Left hindlimb (tissue), 1 donor: Measurements from ENCODE around the gene RPL27A.

Experiments
- DNase-seq: peaks from one replicate; pipeline ENCODE4 v3.0.0-alpha.2; 2018

RPL27A gene

DNA sequence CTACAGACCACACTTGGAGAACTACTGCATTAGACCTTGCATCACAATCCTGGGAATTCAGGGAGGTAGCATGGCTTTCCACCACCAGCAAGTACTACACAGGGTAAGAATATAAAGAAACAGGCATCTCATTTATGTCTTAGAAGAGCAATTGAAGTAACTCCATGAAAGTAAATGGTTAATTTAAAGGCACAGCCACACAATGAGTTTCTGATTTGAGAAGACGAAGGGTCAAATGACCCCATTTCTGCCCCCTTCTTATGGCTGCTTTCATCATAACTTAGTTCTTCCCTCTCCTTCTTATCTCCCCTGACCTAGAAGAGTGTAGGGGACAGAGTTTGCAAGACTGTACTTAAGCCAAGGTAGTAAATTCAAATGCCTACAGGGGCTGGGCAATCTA, 6.1 kb upstream of the RPL27A start:
- no peak for DNase-seq

DNA sequence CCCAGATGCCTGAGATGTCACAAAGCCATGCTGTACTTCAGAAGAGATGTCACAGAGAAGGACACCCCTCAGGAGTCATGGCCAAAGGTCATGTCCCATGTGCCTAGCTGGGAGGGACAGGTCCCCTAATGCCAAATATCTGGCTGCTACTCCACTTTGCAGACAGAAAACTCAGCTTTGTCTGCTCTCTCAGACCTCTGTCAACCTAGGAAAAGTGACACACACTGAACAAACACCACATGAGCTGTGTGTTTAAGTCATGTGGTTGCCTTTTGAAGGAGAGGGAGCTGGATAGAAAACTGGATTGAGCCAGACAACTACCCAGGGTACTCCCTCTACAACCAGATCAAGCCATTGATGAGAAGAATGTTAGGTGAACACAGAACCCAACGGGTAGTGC, 3.6 kb upstream of the RPL27A start:
- DNase-seq: no peak

DNA sequence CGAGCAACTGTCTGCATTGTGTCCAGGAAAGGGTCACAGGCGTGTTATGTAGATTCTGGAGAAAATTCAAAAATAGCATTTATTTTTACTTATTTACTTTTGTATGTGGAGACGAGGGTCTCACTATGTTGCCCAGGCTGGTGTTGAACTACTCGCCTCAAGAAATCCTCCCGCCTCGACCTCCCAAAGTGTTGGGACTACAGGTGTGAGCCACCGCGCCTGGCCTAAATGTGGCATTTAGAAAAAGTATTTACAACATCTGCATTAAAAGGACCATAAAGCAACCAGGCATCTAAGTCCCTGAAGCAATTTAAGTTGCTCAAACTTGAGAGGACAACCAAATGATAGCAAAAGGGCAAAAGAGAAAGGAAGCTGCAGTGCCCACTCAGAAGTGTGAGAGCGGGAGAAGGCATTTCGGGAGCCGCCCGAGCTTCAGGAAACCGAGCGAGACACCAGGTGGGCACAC, 722 bp upstream of the RPL27A start:
- no peak for DNase-seq

DNA sequence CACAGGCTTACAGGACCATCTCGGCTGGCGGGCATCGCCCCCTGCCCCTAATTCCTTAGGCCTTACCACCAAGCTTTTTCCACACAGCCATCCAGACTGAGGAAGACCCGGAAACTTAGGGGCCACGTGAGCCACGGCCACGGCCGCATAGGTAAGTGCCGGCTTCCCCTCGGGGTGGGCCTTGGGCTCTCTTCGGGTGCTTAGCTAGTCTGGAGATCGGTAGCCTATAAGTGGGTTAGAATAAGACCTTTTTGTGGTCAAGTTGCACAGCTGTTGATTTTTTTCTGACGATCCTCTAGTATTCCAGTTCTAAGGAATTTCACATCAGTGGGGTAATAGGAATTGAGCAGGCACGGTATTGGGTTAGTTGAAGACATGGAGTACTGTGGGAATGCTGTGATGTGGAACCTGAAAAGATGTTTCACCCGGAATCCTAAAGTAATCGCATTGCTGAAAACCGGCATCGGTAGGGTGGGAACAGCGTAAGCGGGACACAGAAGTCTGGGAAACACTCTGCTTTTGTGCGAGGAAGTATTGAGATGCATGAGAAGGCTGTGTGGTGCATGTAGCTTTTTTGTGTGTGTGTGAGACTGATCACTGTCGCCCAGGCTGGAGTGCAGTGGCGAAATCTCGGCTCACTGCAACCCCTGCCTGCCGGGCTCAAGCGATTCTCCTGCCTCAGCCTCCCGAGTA, 669 bp downstream of the RPL27A start:
- no peak for DNase-seq

DNA sequence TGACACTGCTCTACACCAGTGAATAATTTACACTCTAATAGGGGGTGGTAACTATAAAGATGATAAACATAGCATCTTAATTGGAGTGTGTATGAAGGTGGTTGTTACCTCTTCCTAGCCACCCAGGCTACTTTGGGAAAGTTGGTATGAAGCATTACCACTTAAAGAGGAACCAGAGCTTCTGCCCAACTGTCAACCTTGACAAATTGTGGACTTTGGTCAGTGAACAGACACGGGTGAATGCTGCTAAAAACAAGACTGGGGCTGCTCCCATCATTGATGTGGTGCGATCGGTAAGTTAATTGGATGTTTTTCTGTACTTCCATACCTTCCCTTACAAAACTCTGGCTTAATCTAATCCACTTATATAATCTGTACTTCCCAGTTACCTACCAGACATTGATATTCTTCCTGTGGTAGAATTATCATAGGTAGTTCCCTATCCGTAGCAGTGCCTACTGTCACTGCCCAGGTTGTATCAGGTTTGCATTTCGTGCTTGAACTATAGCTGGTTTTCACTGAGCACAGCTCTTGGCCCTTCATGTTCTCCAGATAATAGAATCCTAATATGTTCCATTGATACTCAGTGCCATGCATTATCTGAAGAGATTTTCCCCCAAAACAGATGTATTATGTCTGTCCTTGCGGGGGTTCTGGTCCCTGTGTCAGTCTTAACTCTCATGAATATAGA, 2.2 kb downstream of the RPL27A start:
- no peak for DNase-seq

DNA sequence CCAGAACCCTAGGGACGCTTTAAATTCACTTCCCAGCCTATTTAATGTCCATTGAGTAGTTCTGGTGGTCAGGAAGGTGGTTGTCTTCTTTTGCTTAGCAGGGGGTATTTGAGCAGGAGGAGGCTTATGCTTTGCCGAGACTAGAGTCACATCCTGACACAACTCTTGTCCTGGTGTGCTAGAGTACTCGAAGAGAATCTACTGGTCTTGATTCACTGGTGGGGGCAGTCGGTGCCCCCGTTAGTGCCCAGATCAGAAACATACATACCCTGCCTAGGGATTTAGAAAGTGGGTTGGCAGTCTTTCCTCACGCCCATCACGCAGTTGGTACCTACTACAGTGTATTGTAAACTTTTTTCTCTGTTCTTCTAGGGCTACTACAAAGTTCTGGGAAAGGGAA, 2.7 kb downstream of the RPL27A start:
- no peak for DNase-seq

DNA sequence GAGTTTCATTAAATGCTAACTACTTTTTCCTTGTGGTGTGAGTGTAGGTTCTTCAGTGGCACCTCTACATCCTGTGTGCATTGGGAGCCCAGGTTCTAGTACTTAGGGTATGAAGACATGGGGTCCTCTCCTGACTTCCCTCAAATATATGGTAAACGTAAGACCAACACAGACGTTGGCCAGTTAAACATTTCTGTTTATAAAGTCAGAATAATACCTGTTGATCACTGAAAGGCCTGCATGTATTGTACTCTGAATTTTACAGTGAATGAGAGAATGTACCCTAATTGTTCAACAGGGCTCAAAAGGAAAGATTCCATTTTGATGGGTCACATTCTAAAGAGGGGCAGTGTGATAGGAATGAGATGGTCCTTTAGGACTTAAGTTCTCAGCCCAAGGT, 3.2 kb downstream of the RPL27A start:
- no peak for DNase-seq

DNA sequence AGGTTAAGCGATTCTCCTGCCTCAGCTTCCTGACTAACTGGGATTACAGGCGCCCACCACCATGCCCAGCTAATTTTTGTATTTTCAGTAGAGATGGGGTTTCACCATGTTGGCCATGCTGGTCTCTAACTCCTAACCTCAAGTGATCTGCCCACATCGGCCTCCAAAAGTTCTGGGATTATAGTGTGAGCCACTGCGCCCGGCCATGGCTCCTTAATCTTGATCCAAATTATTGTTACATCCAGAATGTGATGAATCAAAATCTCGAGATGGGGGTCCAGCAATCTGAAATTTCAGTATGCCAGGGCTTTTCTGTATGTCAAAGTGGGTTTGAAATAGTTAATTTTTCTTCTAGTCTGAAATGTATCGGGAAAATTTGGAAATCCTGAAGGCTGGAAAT, 3.7 kb downstream of the RPL27A start:
- no peak for DNase-seq

DNA sequence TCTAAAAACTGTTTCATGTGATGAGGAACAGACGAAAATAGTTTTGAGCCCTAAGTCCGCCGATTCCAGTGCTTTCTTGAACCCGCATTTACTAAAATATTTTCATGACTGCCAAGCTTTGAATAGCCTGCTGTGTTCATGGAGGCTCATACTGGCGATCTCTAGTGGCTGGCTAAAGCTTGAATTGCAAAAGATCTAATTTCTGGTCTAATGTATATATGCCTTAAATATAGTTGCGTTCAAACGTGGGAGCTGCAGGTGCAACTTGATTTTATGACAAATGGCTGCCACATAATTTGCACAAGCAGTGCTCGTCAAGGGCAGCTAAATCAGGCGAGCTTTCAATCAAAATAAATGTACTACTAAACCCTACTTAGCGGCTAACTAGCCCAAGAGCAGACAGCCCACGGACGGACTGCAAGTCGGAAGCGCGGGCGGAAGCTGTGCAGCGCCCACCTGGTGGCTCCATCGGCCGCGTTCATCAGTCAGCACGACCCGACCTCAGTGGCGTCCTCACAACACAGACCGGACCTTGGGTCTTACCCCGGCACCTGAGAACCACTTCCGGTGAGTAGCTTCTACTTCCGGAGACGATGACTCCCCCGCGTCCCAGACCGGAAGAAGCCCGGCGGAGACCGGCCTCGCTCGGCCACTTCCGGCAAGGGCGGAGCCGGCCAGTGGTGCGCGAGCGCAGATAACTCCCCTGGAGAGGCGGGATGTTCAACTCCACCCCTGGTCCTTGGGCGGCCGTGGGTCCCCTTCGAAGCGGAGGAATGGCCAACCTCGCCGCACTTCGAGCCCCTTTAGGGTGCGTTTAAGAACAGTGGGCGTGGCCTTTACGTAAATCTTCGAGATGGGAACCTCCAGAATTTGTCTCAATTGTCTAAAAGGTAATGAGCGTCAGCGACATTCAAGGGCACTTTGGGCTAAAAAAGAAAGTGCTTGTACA, 6.1 kb downstream of the RPL27A start:
- peak; percentile 96 for DNase-seq

DNA sequence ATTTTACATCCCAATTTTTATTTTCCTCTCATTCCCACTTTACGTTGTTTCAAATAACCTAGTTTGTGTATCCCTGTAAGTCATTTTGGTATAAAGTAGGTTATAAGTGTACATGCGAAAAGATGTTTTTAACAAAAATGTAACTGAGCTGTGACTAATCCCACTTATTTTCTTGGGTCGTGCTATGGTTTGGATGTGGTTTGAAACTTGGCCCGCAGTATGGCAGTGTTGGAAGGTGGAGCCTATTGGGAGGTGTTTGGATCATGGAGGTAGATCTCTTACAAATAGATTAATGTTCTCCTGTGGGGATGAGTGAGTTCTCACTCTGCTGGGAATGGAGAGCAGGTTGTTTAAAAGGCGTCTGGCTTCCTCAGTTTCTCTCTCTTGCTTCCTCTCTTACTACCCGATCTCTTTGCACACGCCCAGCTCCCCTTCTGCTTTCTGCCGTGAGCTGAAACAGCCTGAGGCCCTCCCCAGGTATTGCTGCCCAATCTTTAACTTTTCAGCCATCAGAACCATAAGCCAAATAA, 7.2 kb downstream of the RPL27A start:
- no peak for DNase-seq

DNA sequence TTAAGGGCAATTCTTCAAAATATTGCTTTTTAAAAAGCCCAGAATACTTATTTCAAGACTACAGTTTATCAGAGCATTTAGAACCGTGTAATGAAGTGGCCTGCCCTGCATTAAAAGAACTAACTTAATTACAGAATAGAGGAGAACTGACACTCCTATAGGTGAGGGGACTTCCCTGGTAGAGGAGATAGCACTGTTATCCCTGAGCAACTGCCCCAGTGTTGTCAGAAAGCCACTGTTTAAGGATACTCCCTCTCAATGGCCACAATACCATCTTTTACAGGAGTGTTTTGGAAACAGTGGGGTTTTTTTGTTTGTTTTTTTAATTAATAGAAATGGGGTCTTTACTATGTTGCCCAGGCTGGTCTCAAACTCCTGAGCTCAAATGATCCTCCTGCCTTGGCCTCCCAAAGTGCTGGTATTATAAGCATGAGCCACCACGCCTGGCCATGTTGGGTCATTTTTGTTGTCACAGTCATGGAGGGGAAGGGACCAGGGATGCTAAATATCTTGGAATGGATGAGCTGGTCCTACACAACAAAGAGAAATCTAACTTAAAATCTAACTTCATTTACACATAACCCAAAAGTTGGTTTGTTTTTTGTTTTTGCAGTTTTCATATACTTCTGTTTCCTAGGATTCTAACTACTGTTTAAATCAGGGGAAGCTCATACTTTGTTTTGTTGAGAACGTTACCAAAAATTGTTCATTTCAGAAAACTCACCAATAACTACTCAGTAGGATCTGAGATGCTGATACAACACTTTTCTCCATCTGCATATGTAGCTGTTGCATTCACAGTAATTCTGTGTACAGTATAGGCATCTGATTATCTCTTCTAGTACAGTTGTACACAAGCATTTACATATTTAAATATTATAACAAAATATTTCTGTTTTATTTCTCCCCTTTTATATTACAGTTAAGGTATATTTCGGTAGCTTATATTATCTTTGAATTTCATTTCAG, 8.1 kb downstream of the RPL27A start:
- DNase-seq: no peak

DNA sequence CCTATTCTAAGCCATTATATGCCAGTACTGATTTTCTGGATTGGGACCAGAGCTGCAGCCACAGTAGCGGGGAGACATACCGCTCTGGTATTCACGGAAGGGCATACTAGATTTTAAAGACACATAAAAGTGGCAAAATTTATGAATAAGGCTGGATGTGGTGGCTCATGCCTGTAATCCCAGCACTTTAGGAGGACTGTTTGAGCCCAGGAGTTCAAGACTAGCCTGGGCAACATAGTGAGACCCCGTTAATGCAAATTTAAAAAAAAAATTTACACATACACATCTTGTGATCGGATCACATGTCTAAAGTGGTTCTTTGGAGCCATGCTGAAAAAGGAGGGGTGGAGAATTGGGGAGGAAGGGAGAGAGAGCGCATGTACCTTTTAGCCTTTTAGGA, 9.0 kb downstream of the RPL27A start:
- DNase-seq: peak; percentile 11

DNA sequence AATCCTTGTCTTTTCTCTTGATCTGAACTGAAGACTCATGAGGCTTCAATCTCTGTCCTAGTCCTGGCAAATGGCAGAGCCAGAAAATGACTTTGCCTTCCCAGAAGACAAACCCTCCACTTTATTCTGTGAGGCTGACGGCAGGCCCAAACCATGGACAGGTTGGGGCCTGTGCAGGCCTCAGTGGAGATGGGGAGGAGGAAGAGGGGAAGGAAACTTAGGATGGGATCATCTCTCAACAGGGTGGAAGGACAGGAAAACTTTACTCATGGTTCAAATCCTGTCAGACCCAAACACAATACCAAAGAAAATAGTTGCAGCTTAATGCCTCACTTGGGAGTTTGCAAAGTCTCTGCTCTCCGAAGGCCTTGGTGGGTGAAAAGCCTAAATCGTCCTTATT, 9.8 kb downstream of the RPL27A start:
- peak; percentile 6 for DNase-seq

DNA sequence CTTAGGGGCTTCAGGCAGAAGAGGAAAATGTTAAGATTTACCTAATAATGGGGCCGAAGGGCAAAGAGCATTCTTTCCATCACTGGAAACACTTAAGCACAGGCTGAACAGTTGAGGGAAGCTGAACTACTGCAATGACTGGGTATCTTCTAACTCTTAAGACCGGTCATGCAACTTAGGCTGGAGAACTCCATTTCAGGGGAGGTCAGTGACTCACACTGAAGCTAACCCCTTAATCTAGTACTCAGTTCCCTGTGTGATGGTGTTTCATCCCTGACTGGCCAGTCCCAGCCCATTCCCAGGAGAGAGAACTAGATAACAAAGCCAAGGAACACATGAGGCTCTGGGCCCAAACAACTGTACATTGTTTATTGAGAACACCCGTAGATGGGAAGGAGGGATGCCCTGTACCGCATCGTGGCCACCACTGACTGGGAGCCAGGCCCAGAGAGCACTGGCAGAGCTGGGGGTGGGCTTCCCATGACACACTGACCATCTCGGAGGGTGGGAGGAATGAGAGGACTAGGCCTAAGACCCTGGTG, 10.5 kb downstream of the RPL27A start:
- DNase-seq: peak; percentile 11

DNA sequence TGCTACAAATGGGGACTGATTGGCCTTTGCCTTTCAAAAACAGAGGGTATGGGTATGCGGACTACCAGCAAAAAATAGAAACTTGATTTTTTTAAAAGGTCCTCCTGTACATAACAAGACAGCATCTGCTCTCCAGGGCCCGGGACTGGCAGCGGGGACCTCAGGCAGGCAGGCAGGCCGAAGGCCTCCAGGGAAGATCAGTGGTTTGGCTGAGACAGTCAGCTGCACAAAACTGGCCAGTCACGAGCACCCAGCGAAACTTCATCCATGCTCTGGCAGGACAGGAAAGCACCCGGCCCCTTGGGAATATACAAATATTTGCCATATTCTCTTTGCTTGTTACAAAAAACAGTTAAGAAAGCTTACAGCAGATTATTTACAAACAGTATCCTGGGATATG, 11.0 kb downstream of the RPL27A start:
- DNase-seq: peak; percentile 10

DNA sequence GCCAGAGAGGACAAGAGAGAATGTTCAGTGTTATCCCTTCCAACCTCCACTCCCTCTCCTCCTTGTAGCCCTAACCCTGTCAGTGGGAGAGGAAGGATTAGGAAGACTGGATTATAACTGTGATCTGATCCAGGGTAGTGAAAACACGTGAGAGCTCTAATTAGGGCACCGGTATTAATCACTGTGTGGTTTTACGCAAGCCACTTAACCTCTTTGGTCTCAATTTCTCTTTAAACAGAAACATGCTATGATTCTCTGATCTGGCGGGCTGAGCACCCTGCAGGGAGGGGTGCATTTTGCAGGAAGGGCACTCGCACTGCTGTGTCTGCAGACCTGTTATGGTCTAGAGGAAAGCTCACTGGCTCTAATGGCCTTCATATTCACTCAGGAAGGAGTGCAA, 11.5 kb downstream of the RPL27A start:
- DNase-seq: no peak

DNA sequence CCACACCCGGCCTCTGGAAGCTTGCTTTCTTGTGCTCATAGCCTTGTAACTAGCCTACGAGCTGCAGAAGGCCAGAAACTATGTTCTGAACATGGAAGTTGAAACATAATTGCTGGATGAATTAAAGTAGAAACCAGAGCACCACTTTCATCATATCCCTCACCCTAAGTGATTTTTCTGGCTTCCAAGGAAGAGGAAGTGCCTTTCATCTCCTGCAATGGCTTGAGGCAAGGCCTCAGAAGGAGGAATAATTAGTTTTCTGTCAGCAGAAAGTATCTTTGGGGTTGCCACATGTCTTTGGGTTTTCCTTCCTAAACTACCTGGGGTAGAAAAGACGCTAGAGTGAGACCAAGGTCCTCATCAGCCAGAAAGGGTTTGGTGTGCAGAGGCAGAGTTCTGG, 14.5 kb downstream of the RPL27A start:
- DNase-seq: no peak

DNA sequence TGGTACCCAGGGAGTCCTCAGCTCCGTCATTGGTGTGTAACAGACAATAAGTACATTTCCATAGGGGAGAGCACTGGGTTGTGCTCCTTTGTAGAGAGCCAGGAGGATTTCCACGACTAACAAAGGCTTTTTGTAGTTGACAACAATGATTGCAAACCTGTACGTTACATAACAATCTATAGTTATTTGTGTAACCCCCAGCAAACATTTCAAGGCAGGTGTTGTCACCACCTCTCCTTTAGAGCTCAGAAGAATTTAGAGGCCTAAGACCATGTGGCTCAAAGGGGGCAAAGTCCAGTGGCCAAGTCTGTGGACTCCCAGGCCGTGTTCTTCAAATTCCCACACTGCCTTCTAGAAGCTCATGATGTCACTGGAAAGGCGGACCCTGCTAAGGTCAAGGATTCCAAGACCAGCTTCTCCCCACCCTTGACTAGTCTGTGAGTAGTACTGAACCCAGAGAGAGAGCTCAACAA, 15.8 kb downstream of the RPL27A start:
- peak; percentile 20 for DNase-seq

DNA sequence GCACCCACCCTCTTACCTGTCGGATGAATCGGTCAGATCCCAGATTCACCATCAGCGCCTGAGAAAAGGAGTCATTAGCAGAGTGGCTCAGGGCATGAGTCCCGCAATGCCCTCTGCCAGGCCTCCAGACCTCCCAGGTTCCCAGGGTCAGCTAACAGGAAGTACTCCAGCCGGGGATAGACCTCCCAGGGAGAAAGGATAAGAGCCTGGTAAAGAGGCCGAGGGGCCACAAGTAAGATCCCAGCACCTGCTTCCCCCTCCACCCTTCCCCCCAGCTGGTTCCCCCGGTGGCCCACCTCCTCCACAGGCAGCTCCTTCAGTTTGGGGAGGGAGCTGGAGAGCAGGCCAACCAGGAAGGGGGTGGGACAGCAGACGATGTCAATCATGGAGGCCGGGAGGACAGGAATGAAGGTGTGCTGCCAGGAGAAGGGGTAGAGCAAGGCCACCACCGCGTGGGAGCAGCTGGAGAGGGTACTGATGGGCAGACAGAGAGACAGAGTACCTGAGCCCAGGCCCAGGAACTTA, 16.4 kb downstream of the RPL27A start:
- DNase-seq: peak; percentile 18

DNA sequence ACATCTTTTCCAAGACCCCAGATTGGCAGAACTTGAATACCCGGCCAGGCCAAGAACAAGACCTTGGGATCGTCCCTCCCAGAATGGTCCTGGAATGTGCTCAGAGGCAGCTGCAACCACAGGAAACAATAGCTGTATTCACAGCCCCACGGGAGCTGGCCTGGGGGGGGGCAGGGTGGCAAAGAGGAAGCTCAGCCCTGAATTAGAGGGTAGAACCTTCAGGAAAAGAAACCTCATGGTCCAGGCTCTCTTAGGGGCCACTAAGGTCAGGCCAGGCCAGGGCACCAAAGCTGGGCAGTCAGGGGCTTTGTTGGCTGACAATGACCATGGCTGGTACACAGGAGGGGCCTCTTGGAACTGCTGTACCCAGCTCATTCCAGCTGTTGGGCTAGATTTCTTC, 17.3 kb downstream of the RPL27A start:
- peak; percentile 62 for DNase-seq

DNA sequence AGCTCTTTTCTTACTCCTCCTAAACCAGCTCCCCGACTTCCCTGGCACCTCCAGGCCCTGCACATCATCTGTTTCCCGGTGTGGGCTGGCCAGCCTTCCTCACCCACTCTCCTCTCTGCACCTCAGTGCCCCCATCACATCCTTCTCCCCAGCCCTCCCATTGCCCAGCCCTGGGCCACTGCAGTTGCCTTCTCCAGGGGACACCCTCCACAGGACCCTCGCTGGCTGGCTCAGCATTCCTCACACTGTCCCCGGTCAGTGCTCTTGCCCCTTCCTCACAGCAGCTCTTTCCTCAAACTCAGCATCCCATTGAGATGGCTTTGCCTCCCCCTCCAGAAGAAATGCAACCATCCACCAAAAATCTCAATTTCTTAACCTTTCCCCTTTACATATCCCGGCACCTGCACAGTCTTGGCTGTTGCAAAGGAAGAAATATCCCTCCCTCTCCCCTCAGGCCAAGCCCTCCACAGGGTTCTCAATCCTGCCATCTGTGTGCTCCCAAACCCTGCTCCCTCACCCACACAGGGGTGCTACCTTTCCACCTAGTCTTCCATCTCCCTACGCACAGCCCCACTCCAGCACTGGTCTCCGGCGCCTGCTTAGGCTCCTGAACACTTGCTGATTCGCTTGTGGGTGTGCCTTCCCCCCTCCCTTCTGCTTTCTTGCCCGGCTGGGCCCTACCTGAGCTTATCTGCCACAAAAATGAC, 19.5 kb downstream of the RPL27A start:
- DNase-seq: no peak
